ENCODE measurements around the gene PSMB7. TPM values are rescaled to one million over a fixed set of nuclear protein-coding genes. Genes with fewer than 3 reads are reported as not detected.
A peak's percentile ranks its signal among the peaks of the same experiment; 100 is the strongest.

Gene PSMB7
- total and polyA plus RNA-seq, 8 donors: 39.0 to 99.9 (median 65.5) TPM

GRCh38 chr9:124419832-124420489 lies 4.7 kb upstream of the PSMB7 start:
- H3K36me3 ChIP-seq: no peaks in the 10 kb centered on the region
- H3K27ac ChIP-seq: no peak overlapping the region
- TF ChIP-seq CTCF (IDR thresholded peaks at IDR 0.05): peak in 1 of 4 donors; percentile 6
- no peaks in the 10 kb centered on the region for H3K4me1 ChIP-seq
- no peak for FAIRE-seq
- intact Hi-C loops (cut with DNase I): loop anchor here in 1 of 3 donors (5.0 kb wide), 1 partner anchor 112 kb away; no protein-coding TSS in a partner anchor
- no peak for DNase-seq
- no peaks in the 10 kb centered on the region for H3K27me3 ChIP-seq
- 60 to 66% methylated on average over 6 of the region's 6 CpGs for WGBS, 2 donors
- H3K4me3 ChIP-seq: no peak overlapping the region
- no peak for ATAC-seq
- no peaks in the 10 kb centered on the region for H3K9me3 ChIP-seq

- Histone ChIP-seq H3K36me3 (peaks cover 0 to 28% (median 3%) of the 10 kb centered on the region in 3 donors), H3K27me3 (no peaks in the 10 kb centered on the region), H3K4me3 (peak overlapping the region in 1 of 4 donors; percentile 80), H3K4me1 (peaks cover 0 to 7% (median 7%) of the 10 kb centered on the region in 3 donors), H3K27ac (no peak overlapping the region), H3K9me3 (no peaks in the 10 kb centered on the region)
- ATAC-seq: no peak
- intact Hi-C loops (cut with DNase I): no loop called here
- TF ChIP-seq CTCF (IDR thresholded peaks at IDR 0.05): no peak
- 79 to 83% methylated on average over 17 of the region's 17 CpGs for WGBS, 2 donors
- no peak for FAIRE-seq
- no peak for DNase-seq
Observed at GRCh38 chr9:124415852-124416484, 726 bp upstream of the PSMB7 start.

- Histone ChIP-seq H3K27ac (no peak overlapping the region), H3K9me3 (no peaks in the 10 kb centered on the region), H3K36me3 (peaks cover 0 to 37% (median 9%) of the 10 kb centered on the region in 3 donors), H3K4me1 (peaks cover 0 to 9% (median 7%) of the 10 kb centered on the region in 3 donors), H3K27me3 (no peaks in the 10 kb centered on the region), H3K4me3 (peak overlapping the region; percentile 80 to 92 (median 82))
- WGBS, 2 donors: 7 to 8% methylated on average over 13 of the region's 13 CpGs
- no peak for DNase-seq
- intact Hi-C loops (cut with DNase I): no loop called here
- ATAC-seq: no peak
- no peak for TF ChIP-seq CTCF (IDR thresholded peaks at IDR 0.05)
- FAIRE-seq: no peak
Observed at GRCh38 chr9:124414612-124415011, 630 bp downstream of the PSMB7 start.

- no peak for TF ChIP-seq CTCF (IDR thresholded peaks at IDR 0.05)
- Histone ChIP-seq H3K36me3 (peaks cover 0 to 53% (median 9%) of the 10 kb centered on the region in 3 donors), H3K9me3 (no peaks in the 10 kb centered on the region), H3K4me3 (no peak overlapping the region), H3K27ac (no peak overlapping the region), H3K27me3 (no peaks in the 10 kb centered on the region), H3K4me1 (peaks cover 0 to 13% (median 7%) of the 10 kb centered on the region in 3 donors)
- DNase-seq: no peak
- no peak for FAIRE-seq
- WGBS, 2 donors: 81 to 86% methylated on average over 3 of the region's 3 CpGs
- intact Hi-C loops (cut with DNase I): no loop called here
- ATAC-seq: no peak
Observed at GRCh38 chr9:124412228-124412575, 3.0 kb downstream of the PSMB7 start.

Measured in pancreas (tissue), 10 donors.